Ascending aorta (tissue), 2 donors: ENCODE data around the gene CFAP74. TPM values are rescaled to one million over a fixed set of nuclear protein-coding genes. Genes with fewer than 3 reads are reported as not detected.

Source experiments
- DNase-seq, 2 donors: peaks; one replicate each; pipeline ENCODE4 v3.0.0-alpha.2; 2019; ENCODE audit warnings: low spot score in 2 of 2
- H3K27ac ChIP-seq, 2 donors: fragments of 200-600 bp; sonication (generic); one replicate each; pipeline ENCODE4 v1.5.1; 2016 to 2017; ENCODE audit warnings: mild to moderate bottlenecking in 1 of 2
- H3K27me3 ChIP-seq: fragments of 200-600 bp; sonication (generic); one replicate; pipeline ENCODE4 v1.5.1; 2017
- H3K36me3 ChIP-seq, 2 donors: fragments of 200-600 bp; sonication (generic); one replicate each; pipeline ENCODE4 v1.5.1; 2016
- H3K4me1 ChIP-seq, 2 donors: fragments of 200-600 bp; sonication (generic); one replicate each; pipeline ENCODE4 v1.5.1; 2016 to 2017; ENCODE audit warnings: mild to moderate bottlenecking in 1 of 2
- H3K4me3 ChIP-seq, 2 donors: fragments of 200-600 bp; sonication (generic); one replicate each; pipeline ENCODE4 v1.5.1; 2016 to 2017; ENCODE audit warnings: mild to moderate bottlenecking in 1 of 2
- H3K9me3 ChIP-seq, 2 donors: fragments of 200-600 bp; sonication (generic); one replicate each; pipeline ENCODE4 v1.5.1; 2016
- intact Hi-C: fragments of 100-400 bp; cut with DNase I; formaldehyde crosslinking; loops from one replicate; pipeline ENCODE4 v1.15.1; 2023
- total RNA-seq: library from RNA; depleted of rRNA; stranded (reverse); fragments of >200 nt; gene quantifications from one replicate; pipeline ENCODE4 v1.1.0, GENCODE V29; 2016
- TF ChIP-seq, protein P1 (sequence below), 3 experiments: fragments of 200-600 bp in 2 of 3; fragments of 450-650 bp in 1 of 3; sonication (generic) in 2 of 3; IDR thresholded peaks; one replicate each; pipeline ENCODE4 v1.5.1; 2016 to 2019; ENCODE audit warnings: antibody characterized with exemption in 3 of 3, mild to moderate bottlenecking in 1 of 3, moderate library complexity in 1 of 3

CFAP74 gene
- total RNA-seq, 1 donor from 2014 or later = not detected

DNA sequence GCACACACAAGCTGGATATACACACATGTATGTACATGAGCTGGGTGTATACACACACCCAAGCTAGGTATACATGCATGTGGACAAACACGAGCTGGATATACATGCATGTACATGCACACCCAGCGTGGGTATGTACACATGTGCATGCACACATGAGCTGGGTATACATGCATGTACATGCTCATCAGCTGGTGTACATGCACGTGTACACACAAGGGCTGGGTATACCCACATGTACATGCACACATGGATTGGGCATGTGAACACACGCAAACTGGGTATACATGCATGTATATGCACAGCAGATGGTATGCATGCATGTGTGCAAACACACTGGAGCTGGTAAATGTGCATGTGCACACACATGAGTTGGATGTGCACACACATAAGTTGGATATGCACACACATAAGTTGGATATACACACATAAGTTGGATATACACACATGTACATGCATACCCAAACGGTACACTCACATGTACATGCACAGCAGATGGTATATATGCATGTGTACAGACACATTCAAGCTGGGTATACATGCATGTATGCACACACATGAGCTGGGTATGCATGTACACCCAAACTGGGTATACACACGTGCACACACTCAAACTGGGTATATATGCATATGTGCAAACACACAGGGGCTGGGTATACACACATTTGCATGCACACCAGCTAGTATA is 105.2 kb downstream of the CFAP74 start:
- Histone ChIP-seq H3K9me3 (no peaks in the 10 kb centered on the region), H3K36me3 (no peaks in the 10 kb centered on the region), H3K4me1 (peaks cover 0 to 12% of the 10 kb centered on the region in 2 donors), H3K4me3 (no peak overlapping the region), H3K27me3 (no peaks in the 10 kb centered on the region), H3K27ac (no peak overlapping the region)
- intact Hi-C loops = no loop called here
- DNase-seq = no peak
- TF ChIP-seq, protein P1, sequence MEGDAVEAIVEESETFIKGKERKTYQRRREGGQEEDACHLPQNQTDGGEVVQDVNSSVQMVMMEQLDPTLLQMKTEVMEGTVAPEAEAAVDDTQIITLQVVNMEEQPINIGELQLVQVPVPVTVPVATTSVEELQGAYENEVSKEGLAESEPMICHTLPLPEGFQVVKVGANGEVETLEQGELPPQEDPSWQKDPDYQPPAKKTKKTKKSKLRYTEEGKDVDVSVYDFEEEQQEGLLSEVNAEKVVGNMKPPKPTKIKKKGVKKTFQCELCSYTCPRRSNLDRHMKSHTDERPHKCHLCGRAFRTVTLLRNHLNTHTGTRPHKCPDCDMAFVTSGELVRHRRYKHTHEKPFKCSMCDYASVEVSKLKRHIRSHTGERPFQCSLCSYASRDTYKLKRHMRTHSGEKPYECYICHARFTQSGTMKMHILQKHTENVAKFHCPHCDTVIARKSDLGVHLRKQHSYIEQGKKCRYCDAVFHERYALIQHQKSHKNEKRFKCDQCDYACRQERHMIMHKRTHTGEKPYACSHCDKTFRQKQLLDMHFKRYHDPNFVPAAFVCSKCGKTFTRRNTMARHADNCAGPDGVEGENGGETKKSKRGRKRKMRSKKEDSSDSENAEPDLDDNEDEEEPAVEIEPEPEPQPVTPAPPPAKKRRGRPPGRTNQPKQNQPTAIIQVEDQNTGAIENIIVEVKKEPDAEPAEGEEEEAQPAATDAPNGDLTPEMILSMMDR (IDR thresholded peaks at IDR 0.05) = no peak

- TF ChIP-seq, protein P1 (IDR thresholded peaks at IDR 0.05) = no peak
- no peak overlapping the region for H3K4me3 ChIP-seq
- peaks cover 0 to 21% of the 10 kb centered on the region in 2 donors for H3K4me1 ChIP-seq
- no peaks in the 10 kb centered on the region for H3K9me3 ChIP-seq
- intact Hi-C loops = no loop called here
- no peak for DNase-seq
- H3K36me3 ChIP-seq = no peaks in the 10 kb centered on the region
- no peaks in the 10 kb centered on the region for H3K27me3 ChIP-seq
- no peak overlapping the region for H3K27ac ChIP-seq
Measured at GRCh38 chr1:1895456-1896336, 107.9 kb downstream of the CFAP74 start.

DNA sequence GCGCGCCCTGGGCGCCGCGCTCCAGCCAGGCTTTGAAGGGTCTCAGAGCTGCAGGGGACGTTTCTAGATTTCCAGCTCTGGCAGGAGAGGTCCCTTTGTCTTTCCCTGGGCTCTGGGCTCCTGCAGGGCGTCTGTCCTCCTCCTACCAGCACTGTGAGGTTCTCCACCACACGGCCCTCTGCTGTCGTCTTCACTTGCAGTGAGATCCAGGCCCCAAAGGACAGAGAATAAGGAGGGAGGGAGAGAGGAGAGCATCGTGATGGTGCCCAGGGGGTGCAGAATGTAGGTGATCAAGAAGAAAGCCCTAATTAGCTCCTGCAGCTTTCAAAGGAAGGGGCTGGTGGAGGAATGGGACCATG is 108.5 kb downstream of the CFAP74 start:
- Histone ChIP-seq H3K4me1 (peaks cover 0 to 21% of the 10 kb centered on the region in 2 donors), H3K27me3 (no peaks in the 10 kb centered on the region), H3K4me3 (no peak overlapping the region), H3K9me3 (no peaks in the 10 kb centered on the region), H3K36me3 (no peaks in the 10 kb centered on the region), H3K27ac (no peak overlapping the region)
- intact Hi-C loops = no loop called here
- DNase-seq = no peak
- TF ChIP-seq, protein P1 (IDR thresholded peaks at IDR 0.05) = no peak

GRCh38 chr1:1894354-1895059 is 109.1 kb downstream of the CFAP74 start:
- Histone ChIP-seq H3K4me1 (peaks cover 0 to 21% of the 10 kb centered on the region in 2 donors), H3K36me3 (no peaks in the 10 kb centered on the region), H3K27ac (peak overlapping the region in 1 of 2 donors; percentile 18), H3K9me3 (no peaks in the 10 kb centered on the region), H3K4me3 (no peak overlapping the region), H3K27me3 (no peaks in the 10 kb centered on the region)
- intact Hi-C loops = no loop called here
- TF ChIP-seq, protein P1 (IDR thresholded peaks at IDR 0.05) = no peak
- DNase-seq = no peak

- Histone ChIP-seq H3K36me3 (no peaks in the 10 kb centered on the region), H3K27me3 (no peaks in the 10 kb centered on the region), H3K4me1 (peaks cover 0 to 25% of the 10 kb centered on the region in 2 donors), H3K27ac (peak overlapping the region in 1 of 2 donors; percentile 18), H3K9me3 (no peaks in the 10 kb centered on the region), H3K4me3 (no peak overlapping the region)
- TF ChIP-seq, protein P1 (IDR thresholded peaks at IDR 0.05) = no peak
- no peak for DNase-seq
- intact Hi-C loops = no loop called here
Measured at GRCh38 chr1:1893997-1894353, 109.6 kb downstream of the CFAP74 start.
